ENCODE results near the gene PCED1B.

- TF ChIP-seq CTCF (IDR thresholded peaks at IDR 0.05) (no peak), POLR2A (IDR thresholded peaks at IDR 0.05) (no peak), POLR2AphosphoS5 (IDR thresholded peaks at IDR 0.05) (no peak)
These were observed 56.2 kb downstream of the PCED1B start for GRCh38 chr12:47135578-47135977.
